OCI-LY1 (cell line): Measurements from ENCODE around the gene TMEM89.

ENCODE experiments used
- H2AFZ ChIP-seq: fragments of 200-600 bp; sonication (generic), shearing (Covaris generic); 2 replicates; pipeline ENCODE4 v1.6.0; 2014; ENCODE audit warnings: antibody characterized with exemption, mild to moderate bottlenecking, low read length
- H3F3A ChIP-seq: fragments of 200-600 bp; sonication (generic), shearing (Covaris generic); 2 replicates; pipeline ENCODE4 v1.6.0; 2014; ENCODE audit warnings: mild to moderate bottlenecking, antibody characterized with exemption, low read length, moderate library complexity; ENCODE audit not compliant: insufficient read depth
- H3K27ac ChIP-seq: fragments of 200-600 bp; sonication (generic); 2 replicates; pipeline ENCODE4 v1.5.1; 2014; ENCODE audit warnings: low read length, mixed run types, mild to moderate bottlenecking, low read depth; ENCODE audit not compliant: poor library complexity, severe bottlenecking
- H3K27me3 ChIP-seq: fragments of 200-600 bp; sonication (generic); 2 replicates; pipeline ENCODE4 v1.6.0; 2014; ENCODE audit warnings: antibody characterized with exemption, mild to moderate bottlenecking, low read length, moderate library complexity; ENCODE audit not compliant: insufficient read depth
- H3K36me3 ChIP-seq: fragments of 200-600 bp; sonication (generic); 2 replicates; pipeline ENCODE4 v1.6.1; 2014; ENCODE audit warnings: mild to moderate bottlenecking, antibody characterized with exemption, low read length, moderate library complexity, mixed read lengths; ENCODE audit not compliant: insufficient read depth
- H3K4me1 ChIP-seq: fragments of 200-600 bp; sonication (generic); 2 replicates; pipeline ENCODE4 v1.5.1; 2014; ENCODE audit warnings: mild to moderate bottlenecking, low read length, moderate library complexity; ENCODE audit not compliant: insufficient read depth, severe bottlenecking
- H3K4me2 ChIP-seq: fragments of 200-600 bp; sonication (generic), shearing (Covaris generic); 2 replicates; pipeline ENCODE4 v1.6.1; 2014; ENCODE audit warnings: low read length
- H3K4me3 ChIP-seq: fragments of 200-600 bp; sonication (generic); 2 replicates; pipeline ENCODE4 v1.5.1; 2014; ENCODE audit warnings: low read length, low read depth, mild to moderate bottlenecking, mixed read lengths; ENCODE audit not compliant: poor library complexity, severe bottlenecking
- H3K79me2 ChIP-seq: fragments of 200-600 bp; shearing (Covaris generic); 2 replicates; pipeline ENCODE4 v1.6.1; 2016; ENCODE audit warnings: mixed run types, low read length, mixed read lengths; ENCODE audit not compliant: insufficient read depth
- H3K9ac ChIP-seq: fragments of 200-600 bp; sonication (generic), shearing (Covaris generic); 2 replicates; pipeline ENCODE4 v1.6.1; 2014; ENCODE audit warnings: mild to moderate bottlenecking, low read length, mixed read lengths
- H3K9me2 ChIP-seq: fragments of 200-600 bp; sonication (generic), shearing (Covaris generic); 2 replicates; pipeline ENCODE4 v1.6.1; 2014; ENCODE audit warnings: low read depth, mild to moderate bottlenecking, low read length, mixed read lengths
- H3K9me3 ChIP-seq: fragments of 200-600 bp; shearing (Covaris generic); 2 replicates; pipeline ENCODE4 v1.6.1; 2014; ENCODE audit warnings: low read length, mixed read lengths
- H4K20me1 ChIP-seq: fragments of 200-600 bp; sonication (generic), shearing (Covaris generic); 2 replicates; pipeline ENCODE4 v1.6.0; 2016; ENCODE audit warnings: mild to moderate bottlenecking, low read length; ENCODE audit not compliant: insufficient read depth
- CTCF ChIP-seq: fragments of 200-600 bp; sonication (generic), shearing (Covaris generic); IDR thresholded peaks from 2 replicates; pipeline ENCODE4 v1.5.1; 2017; ENCODE audit warnings: mild to moderate bottlenecking, antibody characterized with exemption, low read length, moderate library complexity, mixed read lengths
- EZH2 ChIP-seq: fragments of 200-600 bp; sonication (generic), shearing (Covaris generic); IDR thresholded peaks from 2 replicates; pipeline ENCODE4 v1.8.0; 2017; ENCODE audit warnings: borderline replicate concordance, mixed run types, mild to moderate bottlenecking, antibody characterized with exemption, low read length, moderate library complexity, mixed read lengths

The TMEM89 gene

GRCh38 chr3:48593337-48593736 lies 28.2 kb downstream of the TMEM89 start:
- Histone ChIP-seq H3K9me2 (no peaks in the 10 kb centered on the region), H3K27me3 (peaks cover 22% of the 10 kb centered on the region), H3K4me2 (no peak overlapping the region), H3K36me3 (peaks cover 11% of the 10 kb centered on the region; the same call in 1 of the 2 replicates), H3K4me3 (no peak overlapping the region), H3K79me2 (no peaks in the 10 kb centered on the region), H3F3A (no peaks in the 10 kb centered on the region), H3K27ac (no peak overlapping the region), H3K4me1 (no peaks in the 10 kb centered on the region), H3K9ac (no peak overlapping the region), H4K20me1 (no peaks in the 10 kb centered on the region), H2AFZ (no peak overlapping the region), H3K9me3 (no peaks in the 10 kb centered on the region)
- TF ChIP-seq CTCF (no peak), EZH2 (no peak)

DNA sequence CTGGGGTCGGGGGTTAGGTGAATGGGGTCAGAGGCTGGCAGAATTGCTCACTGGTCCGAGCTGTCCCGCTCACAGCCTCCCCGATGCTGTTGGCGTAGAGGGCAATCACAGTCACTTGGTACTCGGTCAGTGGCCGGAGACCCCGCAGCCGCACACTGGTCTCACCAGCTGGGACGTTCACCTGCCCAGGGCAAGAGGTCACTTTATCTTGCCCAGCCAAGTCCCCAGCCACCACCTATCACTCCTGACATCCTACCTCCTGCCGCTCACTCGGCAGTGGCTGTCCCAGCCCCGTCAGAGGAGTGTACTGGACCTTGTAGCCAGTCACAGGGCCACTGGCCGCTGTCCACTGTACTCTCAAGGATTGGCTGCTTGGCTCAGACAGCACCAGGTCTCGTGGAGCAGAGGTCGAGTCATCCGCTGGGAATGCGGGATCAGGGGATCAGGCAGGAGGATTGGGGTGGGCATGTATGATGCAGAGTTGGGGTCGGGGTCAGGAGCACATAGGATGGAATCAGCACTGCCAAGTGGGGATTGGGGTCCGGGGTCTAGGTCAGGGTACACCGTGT lies 29.0 kb downstream of the TMEM89 start:
- H4K20me1 ChIP-seq: no peaks in the 10 kb centered on the region
- H3K4me1 ChIP-seq: no peaks in the 10 kb centered on the region
- no peaks in the 10 kb centered on the region for H3F3A ChIP-seq
- TF ChIP-seq CTCF (no peak), EZH2 (no peak)
- H3K4me2 ChIP-seq: no peak overlapping the region
- no peaks in the 10 kb centered on the region for H3K79me2 ChIP-seq
- H3K4me3 ChIP-seq: no peak overlapping the region
- H3K27me3 ChIP-seq: peaks cover 22% of the 10 kb centered on the region
- H3K9me2 ChIP-seq: no peaks in the 10 kb centered on the region
- H3K36me3 ChIP-seq: peaks cover 5% of the 10 kb centered on the region; the same call in 1 of the 2 replicates
- no peak overlapping the region for H3K27ac ChIP-seq
- no peak overlapping the region for H2AFZ ChIP-seq
- H3K9me3 ChIP-seq: no peaks in the 10 kb centered on the region
- no peak overlapping the region for H3K9ac ChIP-seq

DNA sequence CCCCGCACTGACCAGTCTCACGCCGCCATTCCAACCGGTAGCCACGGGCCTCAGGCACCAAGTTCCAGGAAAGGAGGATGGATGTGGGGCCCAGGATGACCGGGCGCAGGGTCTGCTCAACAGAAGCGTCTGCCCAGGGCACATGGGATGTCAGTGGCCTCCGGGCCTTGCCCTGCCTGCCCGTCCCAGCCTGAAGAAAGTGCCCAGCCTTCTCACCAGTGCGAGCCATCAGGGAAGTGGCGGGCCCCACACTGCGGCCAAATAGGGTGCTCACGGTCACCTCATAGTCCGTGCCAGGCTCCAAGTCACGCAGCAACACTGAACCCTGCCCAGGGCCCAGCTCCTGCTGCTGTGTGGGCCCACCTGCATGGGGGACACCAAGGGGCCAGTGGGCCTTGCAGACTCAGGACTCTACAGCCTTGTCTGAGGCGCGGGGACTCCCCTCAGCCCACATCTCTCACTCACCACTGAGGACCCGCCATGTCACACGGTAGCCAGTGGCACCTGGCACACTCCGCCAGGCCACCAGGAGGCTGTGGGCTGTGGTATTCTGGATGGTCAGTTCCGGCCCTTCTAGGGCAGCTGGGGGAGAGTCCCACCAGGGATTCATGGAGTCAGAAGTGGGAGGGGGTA lies 29.6 kb downstream of the TMEM89 start:
- no peak overlapping the region for H3K4me3 ChIP-seq
- no peak overlapping the region for H3K9ac ChIP-seq
- H3K79me2 ChIP-seq: no peaks in the 10 kb centered on the region
- peaks cover 22% of the 10 kb centered on the region for H3K27me3 ChIP-seq
- H3K36me3 ChIP-seq: no peaks in the 10 kb centered on the region
- TF ChIP-seq EZH2: no peak
- no peak for TF ChIP-seq CTCF
- H3K27ac ChIP-seq: no peak overlapping the region
- no peak overlapping the region for H3K4me2 ChIP-seq
- no peak overlapping the region for H2AFZ ChIP-seq
- no peaks in the 10 kb centered on the region for H3K4me1 ChIP-seq
- H3K9me2 ChIP-seq: no peaks in the 10 kb centered on the region
- no peaks in the 10 kb centered on the region for H3K9me3 ChIP-seq
- no peaks in the 10 kb centered on the region for H4K20me1 ChIP-seq
- no peaks in the 10 kb centered on the region for H3F3A ChIP-seq
